B cell (primary cell): ENCODE results near the gene HSBP1. TPM values are rescaled to one million over a fixed set of nuclear protein-coding genes. Genes with fewer than 3 reads are reported as not detected.

Source experiments
- ATAC-seq: fragments of 200-7000 bp; cut with Tn5 transposase; one replicate; pipeline ENCODE4 v1.10.0; 2021; ENCODE audit warnings: low read depth, mild to moderate bottlenecking, moderate number of reproducible peaks, moderate library complexity
- CTCF ChIA-PET: fragments of 350-600 bp; sonication (Branson Sonifier 250); formaldehyde crosslinking; loops from one replicate; lab custom pipeline; 2021; ENCODE audit warnings: antibody characterized with exemption, inconsistent platforms; lab: Charles Lee
- POLR2A ChIA-PET: fragments of 350-600 bp; sonication (Branson Sonifier 250); formaldehyde crosslinking; loops from one replicate; lab custom pipeline; 2021; ENCODE audit warnings: antibody characterized with exemption; lab: Charles Lee
- DNase-seq: peaks from one replicate; pipeline ENCODE4 v3.0.0; 2013
- H2AFZ ChIP-seq: 2 replicates; pipeline ENCODE4 v1.6.1; 2012; ENCODE audit warnings: mild to moderate bottlenecking, low read depth, low read length; ENCODE audit not compliant: insufficient read depth, poor library complexity, severe bottlenecking
- H3K27ac ChIP-seq, 2 donors: 1 replicate in 1 of 2; 2 replicates in 1 of 2; pipeline ENCODE4 v1.5.1; 2012 to 2013; ENCODE audit warnings: low read length in 2 of 2, mild to moderate bottlenecking in 2 of 2, moderate library complexity in 1 of 2
- H3K27me3 ChIP-seq, 4 experiments: fragments of 200-600 bp in 1 of 4; sonication (generic) in 1 of 4; replicated peaks in 1 of 4; 1 replicate in 2 of 4; 2 replicates in 2 of 4; pipeline versions ENCODE4 v1.6.1 to v1.7.0; 2013 to 2016; ENCODE audit warnings: low read length in 3 of 4, mild to moderate bottlenecking in 2 of 4, mixed read lengths in 1 of 4, moderate library complexity in 1 of 4; ENCODE audit not compliant: insufficient read depth in 4 of 4, control insufficient read depth in 3 of 4; ENCODE audit errors: control extremely low read depth in 1 of 4
- H3K36me3 ChIP-seq, 2 experiments: replicated peaks in 1 of 2; 1 replicate in 1 of 2; 2 replicates in 1 of 2; pipeline versions ENCODE4 v1.6.1 to v1.7.1; 2013; ENCODE audit warnings: low read length in 1 of 2; ENCODE audit not compliant: insufficient read depth in 2 of 2, control insufficient read depth in 1 of 2; ENCODE audit errors: control extremely low read depth in 1 of 2, extremely low read depth in 1 of 2
- H3K4me1 ChIP-seq, 2 donors: fragments of 200-600 bp in 1 of 2; sonication (generic) in 1 of 2; 1 replicate in 1 of 2; 2 replicates in 1 of 2; pipeline versions ENCODE4 v1.5.1 to v1.6.1; 2013 to 2017; ENCODE audit warnings: low read length in 2 of 2; ENCODE audit not compliant: control insufficient read depth in 2 of 2, insufficient read depth in 2 of 2
- H3K4me2 ChIP-seq: replicated peaks from 2 replicates; pipeline ENCODE3; 2012; ENCODE audit warnings: mild to moderate bottlenecking, low read depth, low read length; ENCODE audit not compliant: poor library complexity, severe bottlenecking
- H3K4me3 ChIP-seq, 5 experiments: fragments of 200-600 bp in 1 of 5; sonication (generic) in 1 of 5; 1 replicate in 3 of 5; 2 replicates in 2 of 5; pipeline versions ENCODE4 v1.5.1 to v1.7.0; 2011 to 2016; ENCODE audit warnings: low read length in 4 of 5, mild to moderate bottlenecking in 4 of 5, low read depth in 2 of 5, control low read depth in 1 of 5, moderate library complexity in 1 of 5; ENCODE audit not compliant: insufficient read depth in 1 of 5; ENCODE audit errors: control extremely low read depth in 1 of 5, extremely low read depth in 1 of 5
- H3K79me2 ChIP-seq: fragments of 200-600 bp; sonication (generic); one replicate; pipeline ENCODE4 v1.6.0; 2016; ENCODE audit warnings: low read length; ENCODE audit not compliant: control insufficient read depth, insufficient read depth
- H3K9ac ChIP-seq: fragments of 200-600 bp; sonication (generic); 2 replicates; pipeline ENCODE4 v1.6.1; 2017; ENCODE audit warnings: mild to moderate bottlenecking, low read length, moderate library complexity
- H3K9me3 ChIP-seq, 3 donors: one replicate each; pipeline versions ENCODE4 v1.6.1 to v1.7.1; 2013; ENCODE audit warnings: low read length in 2 of 3; ENCODE audit not compliant: control insufficient read depth in 2 of 3, insufficient read depth in 1 of 3; ENCODE audit errors: control extremely low read depth in 1 of 3
- H4K20me1 ChIP-seq: 2 replicates; pipeline ENCODE4 v1.6.0; 2012; ENCODE audit warnings: mild to moderate bottlenecking, low read length; ENCODE audit not compliant: insufficient read depth, control insufficient read depth, poor library complexity, severe bottlenecking
- H3K27ac Mint-ChIP-seq: one replicate; pipeline ENCODE4 v1.8.0; 2021; ENCODE audit warnings: mixed read lengths
- H3K27me3 Mint-ChIP-seq: one replicate; pipeline ENCODE4 v1.8.0; 2021; ENCODE audit warnings: mixed read lengths
- H3K4me1 Mint-ChIP-seq: one replicate; pipeline ENCODE4 v1.8.0; 2021; ENCODE audit warnings: mixed read lengths
- H3K4me3 Mint-ChIP-seq: one replicate; pipeline ENCODE4 v1.8.0; 2021; ENCODE audit warnings: mixed read lengths
- H3K9me3 Mint-ChIP-seq: one replicate; pipeline ENCODE4 v1.8.0; 2022; ENCODE audit warnings: mixed read lengths; ENCODE audit not compliant: insufficient read depth
- CTCF ChIP-seq: fragments of 200-600 bp; IDR thresholded peaks from one replicate; pipeline ENCODE4 v1.8.0; 2022; ENCODE audit warnings: antibody characterized with exemption, mild to moderate bottlenecking
- EZH2 ChIP-seq: IDR thresholded peaks from 2 replicates; pipeline ENCODE4 v1.6.1; 2012; ENCODE audit warnings: borderline replicate concordance, low read depth, mild to moderate bottlenecking, moderate library complexity, low read length; ENCODE audit not compliant: insufficient read depth, poor library complexity, severe bottlenecking
- WGBS: methylation state at CpG from one replicate; pipeline ENCODE4 v1.1.5; 2013; ENCODE audit warnings: missing lambda C conversion rate; ENCODE audit not compliant: insufficient coverage; 5-methylcytosine and 5-hydroxymethylcytosine counted together
- intact Hi-C: fragments of 100-400 bp; cut with micrococcal nuclease; formaldehyde crosslinking; loops from one replicate; pipeline ENCODE4 v1.10.0; 2022
- polyA plus RNA-seq: library from polyadenylated mRNA; depleted of rRNA; stranded (reverse); fragments of >200 nt; gene quantifications from 2 replicates; pipeline ENCODE4 v1.2.3, GENCODE V29; 2012
- total RNA-seq, 2 donors: library from RNA; stranded (reverse); fragments of 120-200 nt in 1 of 2; gene quantifications; 1 replicate in 1 of 2; 2 replicates in 1 of 2; pipeline versions ENCODE4 v1.2.3 to v1.2.4, GENCODE V29; 2013 to 2022

Gene HSBP1
- total and polyA plus RNA-seq, 2 donors (not counting 1 experiment from before 2014, with no cell fraction given), result 4.8 to 39.6 TPM

DNA sequence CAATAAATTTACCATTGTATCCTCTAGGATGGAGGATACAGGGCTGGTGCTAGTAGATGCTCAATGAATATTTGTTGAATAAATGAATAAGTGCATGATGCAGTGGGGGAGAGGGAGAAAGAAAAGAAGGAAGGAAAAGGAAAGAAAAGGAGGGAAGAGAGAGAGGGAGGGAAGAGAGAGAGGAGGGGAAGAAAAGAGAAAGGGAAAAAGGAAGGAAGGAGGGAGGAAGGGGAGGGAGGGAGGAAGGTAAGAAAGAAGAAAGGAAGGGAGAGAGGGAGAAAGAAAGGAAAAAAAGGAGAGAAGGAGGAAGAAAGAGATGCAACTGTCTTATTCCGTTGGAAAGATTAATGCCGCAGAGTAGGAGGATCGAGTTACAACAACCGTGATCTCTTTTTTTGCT, 30.4 kb downstream of the HSBP1 start:
- no peaks in the 10 kb centered on the region for H3K9me3 Mint-ChIP-seq
- H3K79me2 ChIP-seq, result no peaks in the 10 kb centered on the region
- no peak overlapping the region for H3K4me3 Mint-ChIP-seq
- ATAC-seq (no peak), DNase-seq (no peak)
- H3K4me1 Mint-ChIP-seq, result peaks cover 20% of the 10 kb centered on the region
- POLR2A ChIA-PET, result no interaction called here
- H3K27me3 Mint-ChIP-seq, result peaks cover 16% of the 10 kb centered on the region
- no peak overlapping the region for H3K9ac ChIP-seq
- no peak overlapping the region for H2AFZ ChIP-seq
- H3K27me3 ChIP-seq, result peaks cover 0 to 12% (median 5%) of the 10 kb centered on the region in 4 experiments
- intact Hi-C loops, result no loop called here
- H3K27ac ChIP-seq, result no peak overlapping the region
- 100% methylated on average over 4 of the region's 4 CpGs for WGBS
- H3K27ac Mint-ChIP-seq, result no peak overlapping the region
- H3K4me2 ChIP-seq, result no peak overlapping the region
- CTCF ChIA-PET, result interaction anchor here (2.2 kb wide), 1 partner anchor 12 kb away, joined by 11 read pairs; no protein-coding TSS in a partner anchor
- H3K4me3 ChIP-seq, result no peak overlapping the region
- H3K9me3 ChIP-seq, result peaks cover 0 to 3% (median 0%) of the 10 kb centered on the region in 3 donors
- no peaks in the 10 kb centered on the region for H4K20me1 ChIP-seq
- H3K36me3 ChIP-seq, result no peaks in the 10 kb centered on the region
- TF ChIP-seq EZH2, result no peak
- TF ChIP-seq CTCF, result no peak
- peaks cover 19 to 21% of the 10 kb centered on the region in 2 donors for H3K4me1 ChIP-seq

DNA sequence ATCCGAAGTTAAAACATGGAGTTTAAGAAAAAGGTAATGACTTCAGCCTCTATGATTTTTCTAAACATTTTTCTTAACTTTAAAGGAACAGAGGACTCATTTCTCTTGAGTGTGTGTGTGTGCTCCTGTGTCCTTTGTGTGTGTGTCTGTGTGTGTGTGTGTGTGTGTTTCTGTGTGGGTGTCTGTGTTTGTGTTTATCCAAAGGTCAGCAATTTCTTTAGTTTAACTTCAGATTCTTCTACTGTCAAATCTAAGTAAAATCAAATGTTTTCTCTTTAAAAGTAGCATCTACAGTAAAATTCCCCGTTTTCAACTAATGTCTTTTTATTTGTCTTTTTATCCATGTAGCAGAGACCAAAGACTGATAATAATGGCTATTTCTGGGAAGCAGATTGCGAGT, 31.8 kb downstream of the HSBP1 start:
- DNase-seq, result no peak
- Mint-ChIP-seq H3K9me3 (no peaks in the 10 kb centered on the region), H3K4me3 (no peak overlapping the region), H3K27ac (no peak overlapping the region), H3K4me1 (peaks cover 34% of the 10 kb centered on the region), H3K27me3 (peaks cover 16% of the 10 kb centered on the region)
- ChIA-PET POLR2A (no interaction called here), CTCF (interaction anchor here (0.6 to 2.2 kb wide), 2 partner anchors 13 to 32 kb away, joined by 3 to 11 read pairs; no protein-coding TSS in a partner anchor)
- no peak for TF ChIP-seq EZH2
- TF ChIP-seq CTCF, result no peak
- Histone ChIP-seq H4K20me1 (no peaks in the 10 kb centered on the region), H3K27me3 (peaks cover 0 to 12% (median 5%) of the 10 kb centered on the region in 4 experiments), H3K79me2 (no peaks in the 10 kb centered on the region), H3K27ac (no peak overlapping the region), H3K4me3 (no peak overlapping the region), H3K9ac (no peak overlapping the region), H3K9me3 (peaks cover 0 to 3% (median 0%) of the 10 kb centered on the region in 3 donors), H3K36me3 (no peaks in the 10 kb centered on the region), H3K4me2 (no peak overlapping the region), H3K4me1 (peaks cover 33 to 35% of the 10 kb centered on the region in 2 donors), H2AFZ (no peak overlapping the region)
- intact Hi-C loops, result no loop called here
- ATAC-seq, result no peak
- WGBS, result no CpG with 5 or more reads among the region's 3 CpGs
